Germinal center (tissue), 1 donor: ENCODE measurements around the gene ANTXRL.
"Not testable (repeated sequence)": the region's sequence is repeated elsewhere in the genome, so short reads cannot be mapped to it uniquely, and the experiment has no call there.

ENCODE experiments used
- DNase-seq: peaks from one replicate; pipeline ENCODE4 v3.0.0; 2012; ENCODE audit warnings: mixed read lengths, low spot score

Gene ANTXRL

DNA sequence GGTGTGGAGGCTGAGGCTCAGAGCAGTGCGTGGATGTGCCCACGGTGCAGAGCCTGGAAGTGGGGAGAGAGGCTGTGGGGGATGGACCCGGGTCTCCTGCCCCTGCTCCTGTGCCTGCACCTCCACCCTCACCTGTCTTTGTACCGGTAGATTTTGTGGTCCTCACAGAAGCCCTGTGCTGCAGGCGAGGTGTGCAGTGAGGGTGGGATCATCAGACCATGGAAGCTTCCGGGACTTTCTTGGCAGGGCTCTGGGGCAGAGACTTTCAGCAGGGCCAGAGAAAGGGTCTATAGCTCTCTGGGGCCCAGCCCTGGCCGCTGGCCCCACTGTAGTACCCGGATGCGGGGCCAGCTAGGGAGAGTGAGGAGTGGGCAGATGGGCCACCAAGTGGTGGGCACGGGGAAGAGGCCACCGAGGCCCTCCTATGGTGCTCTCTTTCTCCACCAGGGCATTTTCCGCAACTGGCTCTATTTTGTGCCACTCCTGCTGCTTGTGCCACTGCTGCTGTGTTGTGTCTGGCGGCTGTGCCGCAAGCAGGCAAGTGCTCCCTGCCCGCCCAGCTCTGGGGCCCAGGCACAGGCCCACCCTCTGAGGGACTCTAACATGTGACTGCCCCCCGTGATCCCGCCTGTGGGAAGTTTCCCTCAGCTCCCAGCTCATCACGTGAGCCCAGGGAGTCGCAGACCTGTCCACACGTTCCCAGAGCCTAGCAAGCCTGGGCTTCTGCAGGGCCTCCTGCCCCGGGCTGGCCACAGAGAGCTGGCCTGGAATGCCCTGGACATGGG lies 22.1 kb downstream of the ANTXRL start:
- no peak for DNase-seq

DNA sequence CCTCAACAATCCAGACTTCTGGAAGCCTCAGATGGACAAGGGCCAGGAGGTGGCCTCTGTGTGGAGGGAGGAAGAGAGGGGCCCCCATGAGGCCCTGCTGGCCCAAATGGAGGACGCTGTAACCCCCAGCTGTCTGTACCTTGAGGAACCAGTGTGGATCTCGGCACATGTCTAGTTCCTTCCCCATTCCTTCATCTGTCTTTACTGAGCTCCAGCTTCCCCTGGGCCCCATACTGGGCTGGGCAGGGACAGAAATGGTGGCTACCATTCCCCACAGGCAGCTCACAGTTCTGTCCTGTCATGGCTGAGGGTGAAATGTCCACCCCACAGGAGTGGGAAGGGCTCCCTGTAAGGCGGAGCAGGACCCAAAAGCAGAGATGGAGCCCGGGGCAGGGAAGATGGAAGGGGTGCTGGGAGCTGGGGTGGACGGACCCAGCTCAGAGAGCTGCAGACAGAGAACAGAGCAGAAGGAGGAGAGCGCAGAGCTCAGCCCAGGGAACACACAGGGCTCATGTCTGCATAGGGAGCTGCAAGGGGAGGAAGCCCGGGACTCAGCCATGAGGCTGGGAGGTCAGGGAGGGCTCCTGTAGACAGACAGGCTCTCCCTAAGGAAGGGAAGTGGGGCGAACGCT lies 22.8 kb downstream of the ANTXRL start:
- DNase-seq = no peak

DNA sequence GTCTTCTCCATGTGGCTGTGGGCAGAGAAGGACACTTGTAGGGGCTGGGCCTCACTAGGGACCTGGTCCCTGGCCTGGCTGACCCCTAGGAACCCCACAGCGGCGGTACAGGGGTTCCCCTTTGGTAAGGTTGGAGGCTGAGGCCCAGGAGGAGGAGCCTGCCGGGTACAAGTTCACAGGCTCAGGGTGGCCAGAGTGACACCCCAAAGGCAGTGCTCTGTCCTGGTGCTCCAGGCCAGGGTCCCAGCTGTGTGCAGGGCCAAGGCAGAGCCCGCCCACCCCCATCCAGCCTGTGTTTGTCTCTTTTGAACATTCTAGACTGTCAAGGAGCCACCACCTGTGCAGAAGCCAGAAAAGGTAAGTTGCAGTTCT lies 23.3 kb downstream of the ANTXRL start:
- no peak for DNase-seq

DNA sequence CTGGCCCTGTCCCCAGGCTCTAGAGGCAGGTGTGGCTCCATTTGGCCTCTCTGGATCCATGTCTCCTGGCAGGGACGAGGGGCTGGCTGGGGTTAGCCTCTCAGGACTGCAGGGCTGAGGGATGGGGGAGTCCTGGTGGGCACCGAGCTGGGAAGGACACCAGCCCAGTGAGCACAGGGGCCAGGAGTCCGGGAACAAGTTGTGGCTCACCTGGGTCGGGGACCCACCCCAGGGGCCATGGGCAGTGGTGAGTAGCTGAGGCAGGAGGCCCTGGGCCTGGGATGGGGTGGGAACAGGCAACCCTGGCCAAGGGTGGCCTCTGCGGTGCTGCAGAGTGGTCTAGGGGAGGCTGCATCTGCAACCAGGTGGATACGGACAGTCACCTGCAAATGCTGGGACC lies 24.1 kb downstream of the ANTXRL start:
- no peak for DNase-seq

DNA sequence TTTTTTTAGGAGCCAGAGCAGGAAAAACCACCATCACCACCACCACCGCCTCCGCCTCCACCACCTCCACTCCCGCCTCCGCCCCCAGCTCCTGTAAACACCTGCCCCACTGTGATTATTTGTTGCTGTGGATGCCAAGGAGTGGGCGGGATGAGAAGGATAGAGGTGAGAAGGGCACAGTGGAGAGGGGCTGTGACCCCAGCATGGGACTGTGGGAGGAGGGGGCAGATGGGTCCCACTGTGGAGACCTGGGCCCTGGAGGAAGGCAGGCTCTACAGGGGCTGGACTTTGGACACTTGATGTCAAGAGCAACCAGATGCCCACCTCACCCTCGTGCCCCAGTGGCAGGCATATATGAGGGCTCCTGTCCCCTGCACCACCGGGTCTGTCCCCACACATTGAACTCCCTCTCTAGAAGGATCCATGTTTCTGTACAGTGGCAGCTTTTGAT lies 24.7 kb downstream of the ANTXRL start:
- DNase-seq = no peak

DNA sequence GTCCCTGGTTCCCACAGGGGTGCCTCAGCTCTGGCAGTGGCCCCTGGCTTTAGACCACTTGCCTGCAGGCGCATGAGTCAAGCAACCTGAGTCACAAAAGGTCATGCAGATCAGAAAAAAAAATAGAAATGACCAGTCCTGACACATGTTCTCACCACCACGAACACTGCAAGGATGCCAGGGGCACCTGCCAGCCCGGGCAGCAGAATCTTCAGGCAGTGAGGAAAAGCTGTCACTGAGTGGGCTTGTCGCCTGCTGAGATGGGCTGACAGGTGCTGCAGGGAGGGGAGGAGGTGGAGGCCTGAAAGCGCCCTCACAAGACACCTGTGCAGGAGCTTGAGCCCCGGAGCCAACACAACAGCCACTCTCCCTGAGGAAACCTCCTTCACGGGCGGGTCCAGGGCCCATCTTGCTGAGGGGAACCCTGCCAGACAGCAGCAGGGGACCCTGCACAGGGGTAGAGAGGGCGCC lies 25.2 kb downstream of the ANTXRL start:
- DNase-seq = not testable (repeated sequence)

DNA sequence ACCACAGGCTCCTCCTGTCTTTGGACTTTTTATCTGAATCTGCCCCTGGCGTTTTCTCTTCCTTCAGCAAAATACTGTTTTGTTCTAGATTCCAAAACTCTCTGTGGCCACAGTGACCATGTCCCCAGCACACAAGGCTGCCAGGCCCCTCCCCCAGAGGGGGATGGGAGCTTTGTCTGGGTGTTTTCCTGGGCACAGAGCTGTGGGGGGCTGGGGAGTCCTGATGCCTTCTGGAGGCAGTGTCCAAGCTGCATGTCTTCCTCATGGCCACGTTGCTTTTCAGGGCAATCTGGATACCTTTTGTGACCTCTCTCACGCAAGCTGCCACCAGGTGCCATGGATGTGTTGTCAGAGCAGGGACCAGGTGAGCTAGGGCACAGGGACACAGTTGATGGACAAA lies 26.2 kb downstream of the ANTXRL start:
- no peak for DNase-seq

DNA sequence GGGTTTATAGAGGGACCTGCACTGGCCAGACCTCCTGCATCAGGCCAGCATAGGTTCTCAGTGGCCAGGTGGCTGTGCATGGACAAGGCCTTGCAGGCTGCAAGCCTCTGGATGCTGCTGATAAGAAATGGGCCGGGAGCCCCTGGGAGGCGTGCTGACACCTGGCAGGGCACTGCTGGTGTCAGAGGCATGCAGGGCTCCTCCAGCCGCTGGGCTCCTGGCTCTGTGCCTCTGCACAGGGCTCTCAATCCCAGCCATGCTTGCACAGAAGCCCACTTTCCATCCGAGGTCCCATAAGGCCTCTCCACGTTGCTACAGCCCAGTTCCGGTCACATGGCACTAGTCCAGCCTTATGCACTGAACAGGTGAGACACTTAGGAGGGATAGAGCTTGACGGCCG lies 27.3 kb downstream of the ANTXRL start:
- DNase-seq = no peak

DNA sequence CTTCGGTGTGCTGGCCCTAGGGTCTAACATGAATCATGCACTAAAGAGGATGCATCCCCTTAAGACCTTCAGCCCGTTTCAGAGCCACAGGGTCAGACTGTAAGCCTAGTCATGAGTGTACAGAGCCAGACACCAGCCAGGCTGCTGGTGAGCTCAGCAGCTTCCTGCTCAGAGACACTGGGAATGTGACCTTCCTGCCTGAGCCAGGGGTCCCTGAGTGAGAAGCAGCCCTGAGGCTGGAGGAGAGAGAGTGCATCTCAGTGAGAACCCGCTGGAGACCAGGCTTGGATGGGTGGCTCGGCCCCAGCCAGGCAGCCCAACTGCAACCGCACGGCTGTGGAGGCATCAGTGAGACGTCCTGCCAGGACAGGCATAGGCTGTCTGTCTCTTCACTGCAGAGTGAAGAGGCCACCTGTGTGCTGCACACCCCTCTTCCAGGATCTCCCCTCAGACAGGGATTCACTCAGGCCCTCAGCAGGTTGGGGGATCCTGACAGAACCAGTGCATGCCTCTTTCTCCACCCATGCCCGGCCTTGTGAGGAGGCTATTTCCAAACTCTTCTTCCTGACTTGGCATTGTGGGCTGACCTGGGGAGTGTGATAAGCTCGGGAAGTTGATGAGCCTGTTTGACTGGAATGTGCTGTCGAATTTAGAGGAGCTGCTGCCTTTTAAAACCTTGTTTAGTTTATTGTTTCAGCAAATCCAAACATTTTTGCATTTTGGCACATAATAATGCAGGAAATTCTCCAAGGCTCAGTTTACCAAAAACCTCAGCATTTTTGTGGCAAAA lies 28.5 kb downstream of the ANTXRL start:
- DNase-seq = not testable (repeated sequence)

DNA sequence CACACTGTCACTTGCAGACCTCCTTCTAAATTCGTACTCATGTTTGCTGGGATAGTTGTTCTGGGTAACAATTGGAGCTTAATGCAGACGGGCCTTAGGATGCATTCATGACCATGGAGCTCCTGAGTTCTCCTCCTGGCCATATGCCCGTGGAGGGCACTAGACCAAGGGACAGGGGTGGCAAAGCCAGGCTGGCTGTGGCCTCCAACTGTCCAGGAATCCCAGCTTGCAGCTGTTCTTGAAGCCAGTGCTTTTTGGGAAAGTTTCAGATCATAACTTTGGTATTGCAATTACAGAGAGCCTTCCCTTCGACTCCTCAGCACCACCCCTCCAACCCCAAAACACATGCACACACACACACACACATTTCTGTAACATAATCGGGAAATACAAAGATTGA lies 30.6 kb downstream of the ANTXRL start:
- DNase-seq = no peak

DNA sequence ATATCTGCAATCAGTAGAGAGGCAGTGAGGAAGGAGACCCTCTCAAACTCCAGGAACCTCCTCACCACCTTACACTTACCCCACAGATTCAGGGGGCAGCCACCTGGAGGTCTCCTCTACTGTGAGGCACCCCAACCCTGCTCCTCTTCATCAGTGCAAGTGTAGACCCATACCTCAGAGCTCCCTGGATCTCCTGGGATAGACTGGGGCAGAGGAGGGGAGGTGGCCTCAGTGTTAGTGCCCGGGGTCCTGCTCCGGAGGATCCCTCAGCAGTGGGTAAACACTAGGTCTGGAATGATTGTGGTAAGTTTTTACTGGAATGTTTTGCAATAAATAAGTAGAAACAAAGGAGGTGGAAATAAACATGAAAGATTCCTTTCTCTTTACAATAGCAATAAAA lies 31.1 kb downstream of the ANTXRL start:
- DNase-seq = no peak

DNA sequence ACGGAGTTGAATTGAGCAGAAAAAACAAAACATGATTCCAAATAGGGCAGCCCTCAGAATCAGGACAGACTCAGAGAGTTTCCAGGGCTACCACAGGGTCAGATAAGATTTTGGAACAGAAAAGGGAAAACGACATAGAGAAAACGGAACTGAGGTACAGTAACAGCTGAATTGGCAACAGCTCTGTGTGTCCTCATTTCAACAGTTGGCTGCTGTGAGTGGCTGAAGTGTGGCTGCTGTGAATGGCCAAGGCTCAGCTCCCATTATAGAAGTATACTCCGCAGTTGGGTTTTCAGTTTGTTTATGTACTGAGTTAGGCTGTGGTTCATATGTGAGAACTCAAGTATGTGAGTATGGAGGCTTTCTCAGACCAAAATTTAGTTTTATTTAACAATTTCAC lies 32.0 kb downstream of the ANTXRL start:
- no peak for DNase-seq

DNA sequence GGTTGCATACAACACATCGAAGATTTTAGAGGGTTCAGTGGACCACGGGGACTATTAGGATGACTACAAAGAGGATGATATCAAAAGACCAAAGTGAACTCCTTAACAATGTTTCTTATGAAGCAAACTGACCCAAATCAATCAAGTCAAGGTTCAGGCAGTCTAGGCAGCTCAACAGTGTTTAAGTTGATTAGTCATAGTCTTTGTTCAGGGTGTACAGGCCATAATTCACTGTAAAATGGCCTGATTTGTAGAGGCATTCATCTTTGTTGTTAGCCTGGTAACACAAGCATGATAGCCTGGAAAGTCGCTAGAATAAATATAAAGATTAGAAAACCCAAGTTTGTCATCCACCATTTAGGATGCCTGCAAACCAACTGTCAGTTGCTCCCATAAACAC lies 32.6 kb downstream of the ANTXRL start:
- DNase-seq = no peak

DNA sequence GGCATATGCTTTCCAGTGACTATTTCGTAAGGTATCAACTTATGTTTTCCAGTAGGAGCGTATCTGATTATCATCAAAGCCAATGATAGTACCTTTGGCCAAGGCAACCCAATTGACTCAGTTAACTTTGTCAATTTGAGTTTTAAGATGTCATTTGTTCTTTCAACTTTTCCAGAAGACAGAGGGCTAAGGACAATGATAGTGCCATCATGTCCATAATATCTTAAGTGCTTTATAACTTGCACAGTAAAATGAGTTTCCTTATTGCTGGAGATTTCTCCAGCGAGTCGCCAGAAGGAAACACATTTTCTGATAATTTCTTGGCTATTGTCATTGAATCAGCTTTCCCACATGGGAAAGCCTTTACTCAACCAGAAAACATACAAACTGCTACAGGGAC lies 35.0 kb downstream of the ANTXRL start:
- no peak for DNase-seq

DNA sequence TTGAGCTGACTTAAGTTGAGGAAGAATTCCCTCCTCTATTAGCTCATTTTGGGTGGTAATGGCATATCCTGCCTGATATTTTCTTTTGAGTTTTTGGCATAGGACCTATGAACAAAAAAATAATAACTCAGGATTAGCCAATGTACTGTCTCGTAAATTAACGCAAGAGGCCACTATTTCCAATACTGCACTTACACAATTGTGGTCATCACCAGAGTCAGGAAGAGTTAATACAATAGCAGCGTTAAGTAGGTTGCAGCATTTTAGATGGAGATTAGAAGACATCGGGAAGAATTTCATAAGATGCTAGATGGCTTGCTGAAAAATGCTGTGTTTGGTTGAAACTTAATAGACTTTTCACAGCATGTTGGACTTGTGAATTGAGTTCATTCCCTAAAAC lies 36.4 kb downstream of the ANTXRL start:
- no peak for DNase-seq

DNA sequence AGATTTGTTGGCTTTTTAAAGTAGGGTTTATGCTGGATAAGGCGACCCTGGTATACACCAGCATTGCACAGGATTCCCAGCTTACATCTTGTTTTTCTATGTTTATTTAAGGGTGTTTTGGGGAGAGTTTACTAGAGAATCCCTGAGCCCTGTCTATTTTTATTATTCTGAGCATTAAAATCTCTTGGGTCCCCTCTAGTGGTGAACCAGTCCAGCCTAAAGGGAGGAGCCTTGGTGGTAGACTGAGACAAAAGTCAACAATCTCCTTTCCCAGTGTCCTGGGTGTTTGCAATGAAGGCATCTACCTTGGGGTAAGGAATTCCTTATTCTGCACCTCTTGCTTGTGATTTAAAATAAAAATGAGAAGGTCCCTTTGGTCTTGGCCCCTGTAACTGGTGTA lies 38.2 kb downstream of the ANTXRL start:
- DNase-seq = no peak

DNA sequence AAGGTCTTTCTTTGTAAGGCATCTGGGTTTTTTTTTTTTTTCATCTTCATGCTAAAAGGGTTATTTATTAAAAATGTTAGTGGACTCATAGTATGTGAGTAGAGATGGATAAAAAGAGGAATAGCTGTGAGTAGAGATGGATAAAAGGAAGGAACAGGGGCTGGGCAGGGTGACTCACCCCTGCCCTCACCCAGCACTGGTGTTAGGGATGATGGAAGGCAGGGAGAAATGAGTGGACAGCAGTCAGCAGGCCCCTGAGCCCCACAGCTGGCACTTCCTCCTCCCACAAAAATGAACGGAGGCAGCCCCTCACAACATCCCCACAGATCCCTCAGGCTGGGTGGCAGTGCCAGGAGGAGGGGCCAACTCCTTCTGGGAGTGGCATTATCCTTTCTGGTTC lies 39.3 kb downstream of the ANTXRL start:
- DNase-seq = no peak

DNA sequence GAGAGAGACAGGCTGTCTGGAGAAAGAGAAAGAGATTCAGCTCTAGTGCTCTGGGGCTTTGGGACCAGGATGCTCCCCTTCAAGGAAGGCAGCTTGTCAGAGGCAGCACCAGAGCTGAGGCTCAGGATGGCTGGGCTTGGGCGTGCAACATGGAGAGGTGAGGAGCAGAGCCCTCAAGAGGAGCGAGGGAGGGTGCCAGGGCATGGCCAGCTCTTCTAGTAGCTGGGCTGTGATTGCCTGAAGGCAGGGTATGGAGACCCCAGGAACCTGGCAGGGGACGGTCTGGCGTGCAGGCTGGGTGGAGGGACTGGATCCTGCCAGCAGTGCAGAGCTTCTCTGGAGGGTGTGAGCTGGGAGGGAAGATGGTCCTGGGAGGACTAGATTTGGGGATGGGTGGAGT lies 40.2 kb downstream of the ANTXRL start:
- DNase-seq = no peak

DNA sequence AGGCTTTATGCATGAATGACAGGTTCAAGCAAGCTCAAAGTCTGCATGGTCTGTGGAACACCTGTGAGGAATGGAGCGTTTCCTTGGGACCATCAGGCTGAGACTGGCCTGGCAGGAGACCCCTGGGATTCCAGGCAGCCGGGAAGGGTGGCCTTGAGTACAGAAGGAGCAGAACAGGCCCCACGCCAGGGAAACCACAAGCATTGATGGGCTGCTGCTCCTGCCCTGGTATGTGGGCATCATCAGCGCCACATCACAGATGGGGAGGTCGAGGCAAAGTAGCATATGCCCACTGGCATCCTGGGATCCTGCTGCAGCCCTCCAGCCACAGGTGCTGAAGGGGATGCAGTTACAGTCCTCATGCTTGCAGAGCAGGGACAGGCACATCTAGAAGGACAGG lies 40.9 kb downstream of the ANTXRL start:
- DNase-seq = no peak

DNA sequence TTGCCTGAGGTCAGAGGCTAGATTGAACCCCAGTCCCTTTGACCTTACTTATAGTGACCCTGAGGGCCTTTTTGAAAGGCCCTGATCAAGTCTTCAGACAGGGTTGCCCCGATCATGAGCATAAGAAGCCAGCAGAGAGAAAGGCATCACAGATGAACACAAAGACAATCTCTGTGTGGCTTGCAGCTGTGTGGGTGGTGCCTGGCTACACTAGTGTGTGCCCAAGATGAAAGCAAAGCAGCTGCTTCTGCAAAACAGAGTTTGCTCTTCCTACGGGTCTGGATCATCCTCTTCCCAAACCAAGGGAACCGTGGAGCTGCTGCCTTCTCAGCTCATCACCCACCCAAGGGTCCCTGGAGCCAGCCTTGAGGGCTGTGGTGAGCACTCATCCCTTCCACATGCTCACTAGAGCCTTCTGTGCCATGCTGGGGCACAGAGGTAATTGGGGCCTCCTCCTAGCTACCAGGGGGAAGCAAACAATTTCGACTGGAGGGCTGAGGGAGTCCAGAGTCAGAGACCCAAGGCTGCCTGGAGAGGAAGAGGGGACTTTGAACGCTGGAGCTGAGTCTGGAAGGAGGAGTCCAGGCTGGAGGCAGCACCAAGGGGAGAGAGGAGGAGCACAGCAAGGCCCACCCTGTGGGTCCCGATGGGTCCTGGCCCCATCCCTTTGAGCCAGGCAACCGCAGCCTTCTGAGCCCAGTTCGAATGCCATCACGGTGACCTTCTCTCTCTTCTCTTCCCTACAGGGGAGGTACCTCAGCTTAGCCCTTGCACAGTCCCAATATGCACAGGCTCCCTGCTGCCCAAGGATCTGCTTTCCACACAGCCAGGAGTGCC lies 42.3 kb downstream of the ANTXRL start:
- no peak for DNase-seq

DNA sequence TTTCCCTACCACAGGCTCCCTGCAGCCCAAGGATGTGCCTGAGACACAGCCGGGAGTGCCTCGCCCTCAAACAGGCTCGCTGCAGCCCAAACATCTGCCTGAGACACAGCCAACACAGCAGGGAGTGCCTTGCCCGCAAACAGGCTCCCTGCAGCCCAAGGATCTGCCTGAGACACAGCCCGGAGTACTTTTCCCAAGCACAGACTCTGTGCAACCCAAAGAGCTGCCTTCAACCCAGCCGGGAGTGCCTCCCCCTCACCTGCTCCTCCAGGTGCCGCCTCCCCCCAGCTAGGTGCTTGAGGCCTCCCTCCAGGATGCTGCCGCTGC lies 42.9 kb downstream of the ANTXRL start:
- no peak for DNase-seq

DNA sequence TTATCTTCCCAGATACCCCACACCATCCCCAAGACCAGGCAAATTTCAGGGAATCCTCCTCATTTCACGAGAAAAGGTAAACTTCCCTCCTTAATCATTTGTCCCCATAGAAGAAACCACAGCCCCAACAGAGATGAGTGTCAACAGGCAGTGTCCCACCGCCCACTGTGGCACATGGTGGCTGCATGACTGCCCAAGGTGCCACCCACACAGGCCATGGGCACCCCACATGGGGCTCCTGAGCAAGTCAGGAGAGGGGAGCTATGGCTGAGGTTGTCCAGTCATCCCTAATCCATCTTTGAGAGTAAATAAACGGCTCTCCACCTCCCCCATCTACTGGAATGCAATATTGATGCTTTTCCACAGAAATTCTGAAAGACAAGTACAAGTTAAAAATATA lies 44.1 kb downstream of the ANTXRL start:
- no peak for DNase-seq
